ENCODE measurements around the gene ANTXR2.
"Not testable (repeated sequence)": the region's sequence is repeated elsewhere in the genome, so short reads cannot be mapped to it uniquely, and the experiment has no call there.

ANTXR2 gene

DNA sequence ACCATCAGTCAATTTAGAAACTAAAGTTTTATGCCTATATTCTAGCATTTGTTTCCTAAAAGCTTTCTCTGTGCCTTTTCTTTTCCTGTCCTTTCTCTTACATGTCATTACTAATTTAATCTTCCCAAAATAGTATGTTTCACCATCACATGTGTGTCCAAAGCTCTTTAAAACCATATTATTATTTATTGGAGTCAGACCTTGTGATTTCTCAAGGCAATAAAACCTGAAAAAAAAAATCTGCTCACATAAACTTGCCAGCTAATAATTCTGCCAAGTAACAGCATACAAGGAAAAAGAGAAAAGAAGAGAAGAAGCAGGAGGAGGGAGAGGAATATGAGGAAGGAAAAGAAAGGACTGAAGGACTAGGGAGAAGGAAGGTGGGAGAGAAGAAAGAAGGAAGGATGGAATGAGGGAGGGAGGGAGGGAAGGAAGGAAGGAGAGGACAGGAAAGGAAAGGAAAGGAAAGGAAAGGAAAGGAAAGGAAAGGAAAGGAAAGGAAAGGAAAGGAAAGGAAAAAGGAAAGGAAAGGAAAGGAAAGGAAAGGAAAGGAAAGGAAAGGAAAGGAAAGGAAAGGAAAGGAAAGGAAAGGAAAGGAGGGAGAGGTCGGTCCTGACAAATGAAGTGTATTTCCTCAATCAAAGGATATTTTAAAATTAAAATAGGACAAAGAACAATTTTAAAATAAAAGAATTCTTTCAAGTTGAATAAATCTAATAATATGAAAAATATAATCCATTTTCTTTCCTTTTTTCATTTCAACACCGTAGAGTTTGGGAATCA, 57.4 kb downstream of the ANTXR2 start:
- DNase-seq, result no peak

DNA sequence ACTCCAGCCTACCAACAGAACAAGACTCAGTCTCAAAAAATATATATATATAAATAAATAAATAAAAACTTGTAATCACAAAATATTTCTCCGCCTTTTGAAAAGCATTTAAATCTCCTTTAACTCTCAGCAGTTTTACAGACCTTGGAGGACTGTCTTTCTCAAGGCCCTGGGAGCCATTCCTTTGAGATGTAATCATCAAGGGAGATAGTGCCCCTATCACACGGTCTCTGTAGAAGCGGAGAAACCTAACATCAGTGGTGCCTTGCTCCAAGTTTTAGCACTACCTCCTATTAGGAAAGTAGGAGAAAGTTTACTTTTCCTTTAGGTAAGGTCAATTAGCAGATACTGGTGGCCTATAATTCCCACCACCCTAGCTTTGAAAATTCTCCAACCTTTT, 58.5 kb downstream of the ANTXR2 start:
- DNase-seq, result no peak

DNA sequence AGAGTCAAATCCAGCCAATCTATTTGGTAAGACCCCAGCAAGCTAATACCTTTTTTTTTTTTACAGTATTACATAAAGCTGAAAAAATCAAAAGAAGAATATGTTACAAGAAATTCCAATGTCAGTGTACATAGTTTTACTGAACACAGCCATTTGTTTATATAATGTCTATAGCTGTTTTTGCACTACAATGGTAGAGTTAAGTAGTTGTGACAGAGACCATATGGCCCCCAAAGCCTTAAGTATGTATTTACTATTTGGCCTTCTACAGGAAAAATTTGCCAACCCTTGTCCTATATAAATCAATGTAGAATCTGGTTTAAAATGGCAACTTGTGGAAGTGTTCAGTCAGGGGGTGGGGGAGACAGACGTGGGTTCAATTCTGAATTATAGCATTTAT, 60.7 kb downstream of the ANTXR2 start:
- DNase-seq, result no peak

DNA sequence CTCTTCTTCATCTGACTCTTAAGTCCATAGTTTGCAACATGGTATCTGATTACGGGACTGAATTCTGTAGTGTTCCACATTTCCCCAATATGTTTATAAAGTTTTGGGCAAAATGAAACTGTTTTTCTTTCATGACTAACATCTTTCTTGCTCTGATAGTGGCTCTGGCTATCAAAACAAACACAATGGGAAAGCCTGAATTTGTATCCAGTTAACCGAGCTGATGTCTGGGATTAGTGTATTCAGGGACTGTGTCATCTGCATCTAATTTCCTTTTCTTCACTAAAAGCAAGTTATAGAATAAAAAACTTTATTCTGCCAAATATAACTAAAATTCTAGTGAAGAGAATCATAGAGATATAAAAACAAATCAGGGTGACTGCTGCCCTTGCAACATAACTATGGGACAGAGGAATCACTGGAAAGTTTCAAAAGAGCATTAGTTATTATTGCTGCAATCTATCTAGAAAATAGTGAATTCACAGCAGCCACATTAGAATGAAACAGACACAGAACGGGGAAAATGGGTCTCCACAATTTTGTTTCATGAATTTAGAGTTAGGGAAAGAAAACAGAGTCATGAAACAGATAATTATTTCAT, 61.3 kb downstream of the ANTXR2 start:
- DNase-seq, result no peak

DNA sequence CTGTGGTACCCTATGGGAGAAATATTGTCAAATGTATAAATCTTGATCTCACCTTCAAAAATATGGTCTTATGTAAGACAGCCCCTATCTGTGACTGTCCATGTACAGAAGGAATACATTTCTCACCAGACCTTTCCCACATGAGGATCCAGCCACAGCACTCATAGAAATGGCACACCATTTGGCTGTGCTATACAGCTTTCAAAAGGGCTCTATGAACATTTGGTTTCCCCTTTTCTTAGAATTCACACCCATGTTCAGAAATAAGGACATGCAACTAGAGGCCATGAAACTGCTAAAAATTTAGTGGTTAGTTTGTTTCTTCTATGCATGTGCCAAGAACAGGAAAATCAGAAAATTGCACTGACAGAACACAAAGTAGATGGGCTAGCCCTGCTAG, 62.7 kb downstream of the ANTXR2 start:
- DNase-seq, result no peak

DNA sequence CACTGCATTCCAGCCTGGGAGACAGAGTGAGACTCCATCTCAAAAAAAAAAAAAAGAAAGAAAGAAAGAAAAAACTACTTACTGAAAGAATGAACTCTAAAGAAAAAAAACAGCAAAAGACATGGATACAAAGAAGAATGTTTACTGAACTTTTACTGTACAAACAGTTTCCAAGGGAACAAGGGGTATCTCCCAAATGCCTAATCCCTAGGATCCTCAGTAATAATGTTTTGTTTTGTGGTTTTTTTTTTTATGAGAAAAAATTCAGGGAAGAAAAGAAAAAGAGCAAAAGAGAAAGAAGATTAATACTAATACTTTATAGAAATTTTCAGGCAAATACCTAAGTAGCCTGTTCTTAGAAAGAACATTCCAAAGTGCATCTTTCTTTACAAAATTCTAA, 63.2 kb downstream of the ANTXR2 start:
- no peak for DNase-seq

DNA sequence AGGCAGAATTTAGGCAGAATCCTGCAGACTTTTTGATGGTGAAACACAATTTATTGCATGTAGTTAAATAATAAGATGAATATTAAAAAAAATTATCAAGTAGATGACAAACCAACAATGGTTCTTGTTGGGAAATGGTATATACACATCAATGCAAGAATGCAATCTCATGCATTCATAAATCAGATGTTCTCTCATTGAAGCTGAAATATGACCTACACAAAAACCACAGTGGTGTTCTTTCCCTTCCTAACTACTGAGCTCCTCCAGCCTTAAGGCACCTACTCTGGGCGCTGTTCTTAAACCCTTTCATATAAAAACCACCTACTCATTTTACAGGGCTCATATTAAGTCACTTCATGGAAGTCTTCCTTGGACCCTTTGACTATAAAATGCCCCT, 64.1 kb downstream of the ANTXR2 start:
- no peak for DNase-seq

DNA sequence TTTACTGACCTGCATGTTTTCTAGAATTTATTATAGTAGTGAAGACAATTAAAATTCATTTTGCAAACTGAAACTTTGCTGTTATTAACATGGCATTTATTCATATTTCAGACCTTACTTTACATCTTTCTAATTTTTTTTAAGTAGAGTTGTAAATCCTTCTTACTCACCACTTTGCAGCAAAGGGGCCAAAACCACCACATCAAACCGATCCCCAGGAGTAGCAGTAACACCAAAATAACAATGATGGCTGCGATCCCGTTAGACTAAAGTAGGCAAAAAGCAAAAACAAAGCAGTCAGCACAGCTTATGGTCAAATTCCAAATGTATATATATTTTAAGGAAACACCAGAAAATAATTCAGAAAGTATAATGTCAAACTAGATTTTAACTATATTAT, 64.7 kb downstream of the ANTXR2 start:
- no peak for DNase-seq

DNA sequence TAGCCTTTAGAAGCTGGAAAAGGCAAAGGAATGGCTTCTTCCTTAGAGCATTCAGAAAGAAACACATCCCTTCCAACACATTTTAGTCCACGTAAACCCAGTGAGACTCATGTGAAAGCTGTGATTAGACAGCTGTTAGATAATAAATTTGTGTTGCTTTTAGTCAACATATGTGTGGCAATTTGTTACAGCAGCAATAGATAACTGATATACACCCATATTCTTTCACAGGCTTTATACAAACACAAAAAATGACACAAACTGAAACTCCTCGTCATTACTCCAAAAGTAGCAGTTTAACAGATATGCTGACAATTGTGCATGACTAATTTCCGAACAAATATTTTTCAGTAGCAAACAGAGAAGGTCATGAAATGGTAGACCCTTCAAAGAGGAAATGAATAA, 65.3 kb downstream of the ANTXR2 start:
- no peak for DNase-seq

DNA sequence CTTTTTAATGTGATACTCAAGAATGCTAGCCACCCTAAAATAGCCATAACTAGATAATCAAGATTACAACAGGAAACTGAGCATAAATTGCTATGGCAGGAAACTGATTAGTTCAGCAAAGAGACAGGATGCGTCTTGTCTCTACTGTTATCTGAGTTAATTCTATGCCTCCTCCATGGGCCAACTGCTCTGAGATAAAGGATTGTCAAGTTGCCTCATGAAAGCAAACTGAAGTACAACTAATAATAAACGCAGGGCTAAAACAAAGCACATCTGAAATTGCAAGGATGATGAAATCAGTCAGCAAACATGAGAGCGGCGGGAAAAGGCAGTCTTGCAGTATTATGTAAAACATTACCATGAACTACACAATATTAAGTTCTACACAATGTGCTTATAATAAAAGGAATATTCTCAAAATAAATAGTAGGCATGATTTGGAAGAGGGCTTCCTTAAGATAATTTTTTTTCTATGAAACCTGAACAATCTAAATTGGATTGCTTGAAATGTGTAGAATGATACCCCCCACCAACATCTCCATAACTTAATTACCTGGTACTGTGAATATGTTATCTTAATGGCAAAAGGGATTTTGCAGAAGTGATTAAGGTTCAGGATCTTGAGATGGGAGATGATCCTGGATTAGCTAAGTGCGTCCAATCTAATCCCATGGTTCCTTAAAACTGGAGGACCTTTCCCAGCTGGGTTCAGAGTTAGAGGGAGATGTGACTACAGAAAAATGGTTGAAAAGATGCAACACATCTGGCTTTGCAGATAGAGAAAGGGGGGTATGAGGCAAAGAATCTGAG, 65.9 kb downstream of the ANTXR2 start:
- DNase-seq, result no peak

DNA sequence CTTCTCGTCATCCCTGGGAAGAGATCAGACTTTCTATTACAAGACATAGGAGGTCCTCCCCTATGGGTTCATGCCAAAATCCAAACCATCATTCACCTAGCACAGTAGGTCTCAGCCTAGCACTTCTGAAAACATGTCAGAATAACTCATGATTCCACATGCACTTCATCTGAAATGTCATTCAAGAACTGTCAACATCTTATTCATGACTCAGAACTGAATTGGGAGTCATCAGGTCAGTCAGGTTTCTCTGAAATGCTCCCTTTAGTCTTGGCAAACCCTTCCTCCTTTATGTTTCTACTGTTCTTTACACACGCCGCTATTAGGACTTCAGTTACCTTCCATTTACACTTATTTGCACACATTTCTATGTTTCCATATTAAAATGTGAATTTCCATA, 67.2 kb downstream of the ANTXR2 start:
- DNase-seq, result no peak

DNA sequence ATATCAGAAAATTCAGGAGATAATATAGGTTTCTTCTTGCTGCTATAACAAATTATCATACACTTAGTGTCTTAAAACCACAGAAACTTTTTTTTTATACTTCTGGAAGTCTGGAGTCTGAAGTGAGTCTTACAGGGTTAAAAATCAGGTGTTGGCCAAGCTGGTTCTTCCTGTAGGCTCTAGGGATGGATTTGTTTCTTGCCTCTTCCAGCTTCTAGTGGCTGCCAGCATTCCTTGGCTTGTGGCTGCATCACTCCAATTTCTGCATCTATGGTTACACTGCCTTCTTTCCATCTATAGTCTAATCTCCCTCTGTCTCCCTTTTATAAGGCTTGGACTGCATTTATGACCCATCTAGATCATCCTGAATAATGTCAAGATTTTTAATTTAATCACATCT, 68.7 kb downstream of the ANTXR2 start:
- DNase-seq, result no peak

DNA sequence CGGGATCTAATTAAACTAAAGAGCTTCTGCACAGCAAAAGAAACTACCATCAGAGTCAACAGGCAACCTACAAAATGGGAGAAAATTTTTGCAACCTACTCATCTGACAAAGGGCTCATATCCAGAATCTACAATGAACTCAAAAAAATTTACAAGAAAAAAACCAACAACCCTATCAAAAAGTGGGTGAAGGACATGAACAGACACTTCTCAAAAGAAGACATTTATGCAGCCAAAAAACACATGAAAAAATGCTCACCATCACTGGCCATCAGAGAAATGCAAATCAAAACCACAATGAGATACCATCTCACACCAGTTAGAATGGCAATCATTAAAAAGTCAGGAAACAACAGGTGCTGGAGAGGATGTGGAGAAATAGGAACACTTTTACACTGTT, 70.5 kb downstream of the ANTXR2 start:
- not testable (repeated sequence) for DNase-seq

DNA sequence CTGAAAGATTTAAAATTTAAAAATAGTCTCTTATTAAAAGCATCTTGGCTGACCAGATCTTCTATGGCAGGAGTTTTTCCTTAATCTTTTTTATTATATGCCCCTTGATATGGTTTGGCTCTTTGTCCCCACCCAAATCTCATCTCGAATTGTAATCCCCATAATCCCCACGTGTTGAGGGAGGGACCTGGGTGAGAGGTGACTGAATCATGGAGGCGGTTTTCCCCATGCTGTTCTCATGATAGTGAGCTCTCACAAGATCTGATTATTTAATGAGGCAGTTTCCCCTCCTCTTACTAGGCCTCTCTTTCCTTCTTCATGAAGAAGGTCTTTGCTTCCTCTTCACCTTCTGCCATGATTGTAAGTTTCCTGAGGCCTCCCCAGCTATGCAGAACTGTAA, 74.0 kb downstream of the ANTXR2 start:
- DNase-seq, result not testable (repeated sequence)

DNA sequence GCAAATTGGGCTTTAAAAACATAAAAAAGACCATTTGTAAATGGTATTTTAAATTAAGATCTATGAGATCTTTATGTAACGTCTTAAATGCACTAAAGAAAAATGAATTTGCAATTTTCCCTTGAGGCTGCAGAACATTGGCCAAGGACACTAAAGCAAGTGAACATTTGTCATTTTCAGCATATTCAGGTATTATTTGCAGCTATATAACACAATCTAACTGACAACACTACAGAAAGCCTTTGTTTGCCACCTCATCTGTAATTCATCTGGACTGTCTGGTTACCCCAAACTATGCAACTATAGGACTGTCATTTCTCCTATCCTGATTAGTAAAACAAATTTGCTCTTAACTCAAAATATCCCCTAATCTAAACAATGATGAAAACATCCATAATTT, 74.8 kb downstream of the ANTXR2 start:
- DNase-seq, result no peak

DNA sequence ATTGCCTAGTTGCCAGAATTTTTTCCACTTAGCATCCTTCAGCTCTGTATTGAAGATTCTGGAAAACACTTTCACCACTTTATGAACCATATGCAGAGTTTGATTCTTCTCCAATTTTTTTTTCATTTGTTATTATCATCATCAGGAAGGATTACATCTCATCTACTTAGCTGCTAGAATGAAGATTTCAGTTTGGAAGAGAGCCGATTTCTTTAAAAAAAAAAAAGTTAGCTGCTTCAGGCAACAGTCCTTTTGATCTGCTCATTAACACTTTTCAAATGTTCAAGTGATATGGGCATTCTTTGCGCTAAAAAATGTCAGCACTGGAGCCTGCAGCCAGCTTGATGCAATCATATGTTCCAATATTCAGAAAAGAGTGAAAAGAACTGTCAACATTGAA, 76.2 kb downstream of the ANTXR2 start:
- DNase-seq, result no peak

DNA sequence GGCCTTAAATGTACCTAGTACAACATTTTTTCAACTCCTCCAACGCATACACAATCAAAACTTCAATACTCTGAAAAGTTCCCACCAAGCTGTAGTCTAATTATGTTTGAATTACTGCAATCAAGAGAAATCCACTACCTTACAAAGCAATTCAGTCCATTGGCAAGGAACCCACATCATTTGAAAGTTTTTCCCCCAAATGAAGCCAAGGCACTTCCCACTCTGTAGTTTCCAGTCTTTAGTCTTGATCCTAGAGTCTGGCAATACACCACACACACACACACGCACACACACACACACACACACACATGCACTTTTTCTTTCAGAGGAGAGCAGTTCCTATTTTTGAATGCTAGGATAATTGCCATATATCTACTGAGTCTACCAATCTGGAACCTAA, 79.6 kb downstream of the ANTXR2 start:
- DNase-seq, result no peak

DNA sequence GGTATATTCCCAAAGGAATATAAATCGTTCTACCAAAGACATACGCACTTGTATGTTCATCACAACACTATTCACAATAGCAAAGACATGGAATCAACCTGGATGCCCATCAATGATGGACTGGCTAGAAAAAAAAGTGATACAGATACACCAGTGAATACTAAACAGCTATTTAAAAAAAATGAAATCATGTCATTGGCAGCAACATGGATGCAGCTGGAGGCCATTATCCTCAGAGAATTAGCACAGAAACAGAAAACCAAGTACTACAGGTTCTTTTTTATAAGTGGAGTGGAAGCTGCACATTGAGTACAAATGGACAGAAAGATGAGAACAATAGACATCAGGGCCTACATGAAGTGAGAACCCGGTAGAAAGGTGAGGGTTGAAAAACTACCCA, 81.4 kb downstream of the ANTXR2 start:
- no peak for DNase-seq

DNA sequence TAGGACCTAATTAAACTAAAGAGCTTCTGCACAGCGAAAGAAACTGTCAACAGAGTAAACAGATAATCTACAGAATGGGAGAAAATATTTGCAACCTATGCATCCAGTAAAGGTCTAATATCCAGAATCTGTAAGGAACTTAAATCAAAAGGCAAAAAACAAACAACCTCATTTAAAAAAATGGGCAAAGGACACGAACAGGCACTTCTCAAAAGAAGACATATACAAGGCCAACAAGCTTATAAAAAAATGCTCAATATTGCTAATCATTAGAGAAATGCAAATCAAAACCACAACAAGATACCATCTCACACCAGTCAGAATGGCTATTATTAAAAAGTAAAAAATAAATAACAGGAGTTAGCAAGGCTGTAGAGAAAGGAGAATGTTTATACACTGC, 81.9 kb downstream of the ANTXR2 start:
- DNase-seq, result not testable (repeated sequence)

DNA sequence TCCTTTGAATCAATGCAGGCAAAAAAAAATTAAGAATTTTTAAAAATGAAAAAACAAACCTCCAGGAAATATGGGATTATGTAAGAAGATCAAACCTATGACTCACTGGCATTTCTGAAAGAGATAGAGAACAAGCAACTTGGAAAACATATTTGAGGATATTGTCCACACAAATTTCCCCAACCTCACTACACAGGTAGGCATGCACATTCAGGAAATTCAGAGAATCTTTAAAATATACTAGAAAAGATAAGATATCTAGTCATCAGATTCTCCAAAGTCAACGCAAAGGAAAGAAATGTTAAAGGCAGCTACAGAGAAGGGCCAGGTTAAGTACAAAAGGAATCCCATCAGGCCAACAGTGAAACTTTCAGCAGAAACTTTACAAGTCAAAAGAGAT, 85.6 kb downstream of the ANTXR2 start:
- DNase-seq, result no peak

DNA sequence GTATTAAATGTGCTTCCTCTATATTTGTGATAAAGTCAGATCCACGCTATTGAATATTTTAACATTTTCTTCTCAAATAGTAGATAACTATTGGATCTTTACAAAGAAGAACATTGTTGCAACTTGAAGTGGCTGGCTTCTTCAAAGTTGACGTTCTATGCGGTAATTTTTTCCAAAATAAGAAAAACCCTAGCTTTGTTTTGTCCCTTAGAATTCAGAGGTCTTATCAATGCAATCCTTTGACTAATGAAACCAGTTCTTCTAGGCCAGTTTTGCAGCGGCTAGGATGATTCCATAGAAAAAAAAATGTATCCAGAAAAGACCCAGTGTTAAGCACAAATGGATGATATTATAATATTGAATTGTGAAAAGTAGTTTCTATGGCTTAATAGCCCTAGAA, 89.6 kb downstream of the ANTXR2 start:
- DNase-seq, result no peak

DNA sequence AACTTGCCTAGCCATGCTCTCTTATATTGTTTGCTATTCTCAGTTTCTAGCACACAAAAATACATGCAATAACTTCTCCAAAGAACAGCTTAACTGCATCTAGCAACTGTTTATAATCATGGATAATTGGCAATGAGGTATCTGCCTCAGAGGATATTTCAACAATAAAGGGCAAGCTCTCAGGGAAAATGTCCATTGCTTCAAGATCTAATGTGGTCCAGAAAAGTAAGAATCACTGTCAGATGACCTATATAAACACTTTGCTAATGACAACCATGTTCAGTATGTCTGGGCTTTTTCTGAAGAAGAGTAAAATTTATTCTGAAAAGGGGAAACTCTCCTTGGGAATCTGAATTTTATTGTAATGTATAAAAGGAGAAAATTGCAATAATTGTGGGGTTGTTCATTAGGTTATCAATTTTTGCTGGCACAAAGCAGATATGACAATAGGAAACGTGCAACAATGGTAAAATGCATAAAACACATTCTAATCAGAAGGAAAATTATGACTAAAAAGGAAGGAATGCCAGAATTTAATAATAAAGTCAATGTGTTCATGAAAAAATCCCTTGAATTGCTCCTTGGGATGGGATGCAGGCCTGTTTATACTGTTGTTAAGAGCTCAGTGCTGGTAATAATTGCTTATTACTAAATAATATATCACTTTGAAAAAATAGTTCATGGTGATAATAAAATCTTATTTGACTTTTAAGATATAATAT, 90.3 kb downstream of the ANTXR2 start:
- DNase-seq, result no peak

DNA sequence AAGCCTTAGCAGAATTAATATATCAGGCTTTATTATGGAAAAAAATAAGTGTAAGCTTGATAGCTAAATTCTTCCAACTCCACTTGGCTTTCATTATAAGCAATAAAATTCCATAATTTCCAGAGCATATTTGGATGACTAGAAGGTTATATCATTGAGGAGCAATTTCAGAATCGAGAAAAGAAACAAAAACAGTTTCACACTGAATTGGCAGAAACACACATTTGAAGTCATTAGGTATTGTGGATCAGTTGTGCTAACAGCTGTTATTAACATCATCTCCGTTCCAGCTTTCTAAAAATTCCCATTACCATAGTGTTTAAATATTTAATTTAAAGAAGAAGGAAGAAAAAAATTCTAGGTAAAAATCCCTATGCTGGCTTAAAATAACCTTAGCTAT, 92.6 kb downstream of the ANTXR2 start:
- no peak for DNase-seq

All from NK-92 treated with Interleukin-12 subunit alpha and Interleukin-12 subunit beta, amount 100 ng/mL, for 24 hours (cell line).